Ovary (tissue), 3 donors: ENCODE data around the gene ZNF311.

Experiments used
- POLR2A ChIP-seq: fragments of 450-650 bp; IDR thresholded peaks from one replicate; pipeline ENCODE4 v1.6.1; 2017; ENCODE audit warnings: antibody characterized with exemption, mild to moderate bottlenecking, moderate library complexity
- TF ChIP-seq, protein P1 (sequence below), 3 donors: fragments of 450-650 bp in 2 of 3; fragments of 200-600 bp in 1 of 3; IDR thresholded peaks; one replicate each; pipeline versions ENCODE4 v1.5.1 to v1.8.0; 2016 to 2022; ENCODE audit warnings: antibody characterized with exemption in 3 of 3, mild to moderate bottlenecking in 1 of 3
- donor health status: DM: no; HTN: no; CAD: no.

DNA sequence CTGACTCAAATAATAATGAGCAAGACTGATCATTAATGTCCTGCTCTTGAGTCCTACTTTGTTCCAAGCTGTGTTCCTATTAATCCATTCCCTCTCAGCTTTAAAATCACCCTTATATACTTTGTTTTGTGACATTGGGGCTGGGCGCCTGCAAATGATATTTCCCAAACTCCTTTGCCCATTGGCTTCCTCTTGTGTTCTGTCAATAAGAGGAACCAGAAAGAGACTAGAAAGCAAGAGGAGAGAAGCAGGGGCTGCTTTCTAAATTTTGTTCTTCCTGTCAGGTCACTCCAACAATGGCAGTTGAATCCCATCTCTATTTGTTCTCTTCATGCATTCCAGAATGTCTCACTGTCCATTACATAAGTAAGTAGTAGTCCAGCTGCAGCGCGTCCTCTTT is 59.8 kb downstream of the ZNF311 start:
- TF ChIP-seq POLR2A: no peak
- TF ChIP-seq, protein P1, sequence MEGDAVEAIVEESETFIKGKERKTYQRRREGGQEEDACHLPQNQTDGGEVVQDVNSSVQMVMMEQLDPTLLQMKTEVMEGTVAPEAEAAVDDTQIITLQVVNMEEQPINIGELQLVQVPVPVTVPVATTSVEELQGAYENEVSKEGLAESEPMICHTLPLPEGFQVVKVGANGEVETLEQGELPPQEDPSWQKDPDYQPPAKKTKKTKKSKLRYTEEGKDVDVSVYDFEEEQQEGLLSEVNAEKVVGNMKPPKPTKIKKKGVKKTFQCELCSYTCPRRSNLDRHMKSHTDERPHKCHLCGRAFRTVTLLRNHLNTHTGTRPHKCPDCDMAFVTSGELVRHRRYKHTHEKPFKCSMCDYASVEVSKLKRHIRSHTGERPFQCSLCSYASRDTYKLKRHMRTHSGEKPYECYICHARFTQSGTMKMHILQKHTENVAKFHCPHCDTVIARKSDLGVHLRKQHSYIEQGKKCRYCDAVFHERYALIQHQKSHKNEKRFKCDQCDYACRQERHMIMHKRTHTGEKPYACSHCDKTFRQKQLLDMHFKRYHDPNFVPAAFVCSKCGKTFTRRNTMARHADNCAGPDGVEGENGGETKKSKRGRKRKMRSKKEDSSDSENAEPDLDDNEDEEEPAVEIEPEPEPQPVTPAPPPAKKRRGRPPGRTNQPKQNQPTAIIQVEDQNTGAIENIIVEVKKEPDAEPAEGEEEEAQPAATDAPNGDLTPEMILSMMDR (IDR thresholded peaks at IDR 0.05): no peak
